Measurements from ENCODE around the gene ZNF578.
A peak's percentile ranks its signal among the peaks of the same experiment; 100 is the strongest.
"Not testable (repeated sequence)": the region's sequence is repeated elsewhere in the genome, so short reads cannot be mapped to it uniquely, and the experiment has no call there.

ZNF578 gene

GRCh38 chr19:52557231-52557995, 104.1 kb downstream of the ZNF578 start:
- H3K9me3 ChIP-seq (ENCODE audit: severe bottlenecking) = peaks cover 24% of the 10 kb centered on the region
- no peak overlapping the region for H3K4me3 ChIP-seq (ENCODE audit: low read depth, low read length)
- no peak for DNase-seq
- no peak overlapping the region for H3K27ac ChIP-seq
- TF ChIP-seq CTCF (IDR thresholded peaks at IDR 0.05; ENCODE audit: low read depth, low read length) = no peak
- H3K27me3 ChIP-seq (ENCODE audit: insufficient read depth, low read depth, severe bottlenecking) = no peaks in the 10 kb centered on the region
- H3K36me3 ChIP-seq = peaks cover 61% of the 10 kb centered on the region

GRCh38 chr19:52558732-52559445, 105.5 kb downstream of the ZNF578 start:
- H3K36me3 ChIP-seq = peaks cover 50% of the 10 kb centered on the region
- not testable (repeated sequence) for H3K27me3 ChIP-seq (ENCODE audit: insufficient read depth, low read depth, severe bottlenecking); H3K4me3 ChIP-seq (ENCODE audit: low read depth, low read length)
- peak; percentile 13 for DNase-seq
- peak overlapping the region; percentile 66 for H3K27ac ChIP-seq
- H3K9me3 ChIP-seq (ENCODE audit: severe bottlenecking) = peaks cover 20% of the 10 kb centered on the region

GRCh38 chr19:52561611-52562010, 108.3 kb downstream of the ZNF578 start:
- H3K4me3 ChIP-seq (ENCODE audit: low read depth, low read length); H3K9me3 ChIP-seq (ENCODE audit: severe bottlenecking); DNase-seq; H3K27ac ChIP-seq; H3K27me3 ChIP-seq (ENCODE audit: insufficient read depth, low read depth, severe bottlenecking): not testable (repeated sequence)
- H3K36me3 ChIP-seq = peaks cover 24% of the 10 kb centered on the region
